Nephron (organoid): ENCODE results near the gene SPATA1.

Experiments
- H3K27ac Mint-ChIP-seq, 3 experiments: 2 replicates each; pipeline ENCODE4 v1.8.0; 2020; ENCODE audit warnings: mixed read lengths in 3 of 3, mild to moderate bottlenecking in 2 of 3, moderate library complexity in 1 of 3
- H3K27me3 Mint-ChIP-seq: 2 replicates; pipeline ENCODE4 v1.8.0; 2021; ENCODE audit warnings: low read depth, mild to moderate bottlenecking, moderate library complexity, mixed read lengths
- H3K36me3 Mint-ChIP-seq: 2 replicates; pipeline ENCODE4 v1.8.0; 2020; ENCODE audit warnings: low read depth, mixed read lengths
- H3K4me1 Mint-ChIP-seq: 2 replicates; pipeline ENCODE4 v1.8.0; 2020; ENCODE audit warnings: mixed read lengths
- H3K4me3 Mint-ChIP-seq, 3 experiments: 2 replicates each; pipeline ENCODE4 v1.8.0; 2020; ENCODE audit warnings: mild to moderate bottlenecking in 3 of 3, mixed read lengths in 3 of 3, moderate library complexity in 2 of 3
- H3K9me3 Mint-ChIP-seq: 2 replicates; pipeline ENCODE4 v1.8.0; 2020; ENCODE audit warnings: mixed read lengths
- CTCF ChIP-seq, 3 experiments: fragments of 200-600 bp; sonication (generic); IDR thresholded peaks; one replicate each; pipeline ENCODE4 v1.5.0; 2021; ENCODE audit warnings: antibody characterized with exemption in 3 of 3; ENCODE audit not compliant: unreplicated experiment in 3 of 3

The SPATA1 gene

DNA sequence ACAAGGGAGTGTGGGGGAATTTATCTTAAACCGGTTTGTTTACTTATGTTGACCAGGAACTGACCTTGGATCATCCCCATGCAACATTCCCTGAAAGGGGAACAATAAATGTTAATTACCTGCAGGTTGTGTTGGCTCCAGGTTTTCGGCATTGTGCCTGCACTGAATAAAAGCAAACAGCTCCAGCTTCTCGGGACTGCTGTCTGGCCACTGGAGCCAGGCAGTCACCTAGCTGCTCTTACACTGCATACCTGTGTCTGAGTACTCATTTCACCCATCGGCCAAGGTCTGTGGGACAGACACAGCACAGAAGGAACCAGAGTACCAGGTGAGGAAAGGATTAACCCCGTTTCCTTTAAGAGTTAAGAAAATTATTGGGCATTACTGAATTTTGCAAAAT lies 100.8 kb downstream of the SPATA1 start:
- no peaks in the 10 kb centered on the region for H3K4me1 Mint-ChIP-seq
- no peak overlapping the region for H3K27ac Mint-ChIP-seq
- peaks cover 6% of the 10 kb centered on the region for H3K27me3 Mint-ChIP-seq
- peaks cover 21% of the 10 kb centered on the region for H3K36me3 Mint-ChIP-seq
- no peak overlapping the region for H3K4me3 Mint-ChIP-seq
- no peak for TF ChIP-seq CTCF (IDR thresholded peaks at IDR 0.05; ENCODE audit: unreplicated experiment in 3 of 3)
- H3K9me3 Mint-ChIP-seq = peaks cover 54% of the 10 kb centered on the region

DNA sequence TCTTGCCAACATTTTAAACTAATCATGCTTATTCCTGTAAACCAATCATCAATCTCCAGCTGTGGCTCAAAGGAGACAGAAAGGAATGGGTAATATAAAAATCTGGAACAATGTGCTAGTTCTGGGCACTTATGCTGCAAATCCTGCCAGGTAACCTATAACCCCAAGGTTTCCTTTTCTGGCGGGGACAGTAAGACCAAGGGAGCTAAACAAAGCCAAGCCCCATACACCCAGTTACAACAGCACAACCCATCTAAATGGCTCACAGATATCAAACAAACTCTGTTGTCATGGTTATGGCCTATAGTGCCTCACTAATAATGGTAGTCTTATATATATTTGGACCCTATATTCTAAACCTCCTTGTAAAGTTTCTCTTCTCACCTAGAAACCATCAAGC lies 104.9 kb downstream of the SPATA1 start:
- Mint-ChIP-seq H3K27ac (peak overlapping the region in 1 of 3 experiments; percentile 77), H3K4me3 (no peak overlapping the region), H3K4me1 (no peaks in the 10 kb centered on the region), H3K9me3 (peaks cover 39% of the 10 kb centered on the region), H3K36me3 (peaks cover 20% of the 10 kb centered on the region), H3K27me3 (no peaks in the 10 kb centered on the region)
- TF ChIP-seq CTCF (IDR thresholded peaks at IDR 0.05; ENCODE audit: unreplicated experiment in 3 of 3) = no peak

- Mint-ChIP-seq H3K27ac (peak overlapping the region in 2 of 3 experiments; percentile 15 to 77), H3K27me3 (no peaks in the 10 kb centered on the region), H3K9me3 (peaks cover 34% of the 10 kb centered on the region), H3K4me1 (no peaks in the 10 kb centered on the region), H3K4me3 (no peak overlapping the region), H3K36me3 (peaks cover 16% of the 10 kb centered on the region)
- TF ChIP-seq CTCF (IDR thresholded peaks at IDR 0.05; ENCODE audit: unreplicated experiment in 3 of 3) = no peak
Measured at GRCh38 chr1:84611796-84612195, 105.6 kb downstream of the SPATA1 start.

GRCh38 chr1:84613026-84613425 lies 106.8 kb downstream of the SPATA1 start:
- no peak for TF ChIP-seq CTCF (IDR thresholded peaks at IDR 0.05; ENCODE audit: unreplicated experiment in 3 of 3)
- no peak overlapping the region for H3K27ac Mint-ChIP-seq
- H3K9me3 Mint-ChIP-seq = peaks cover 34% of the 10 kb centered on the region
- H3K36me3 Mint-ChIP-seq = peaks cover 16% of the 10 kb centered on the region
- H3K27me3 Mint-ChIP-seq = no peaks in the 10 kb centered on the region
- no peak overlapping the region for H3K4me3 Mint-ChIP-seq
- no peaks in the 10 kb centered on the region for H3K4me1 Mint-ChIP-seq

- H3K27me3 Mint-ChIP-seq = no peaks in the 10 kb centered on the region
- H3K36me3 Mint-ChIP-seq = peaks cover 16% of the 10 kb centered on the region
- H3K4me1 Mint-ChIP-seq = no peaks in the 10 kb centered on the region
- H3K9me3 Mint-ChIP-seq = peaks cover 34% of the 10 kb centered on the region
- no peak overlapping the region for H3K27ac Mint-ChIP-seq
- no peak for TF ChIP-seq CTCF (IDR thresholded peaks at IDR 0.05; ENCODE audit: unreplicated experiment in 3 of 3)
- H3K4me3 Mint-ChIP-seq = no peak overlapping the region
Measured at GRCh38 chr1:84613887-84614286, 107.7 kb downstream of the SPATA1 start.

- no peak for TF ChIP-seq CTCF (IDR thresholded peaks at IDR 0.05; ENCODE audit: unreplicated experiment in 3 of 3)
- H3K27me3 Mint-ChIP-seq = peaks cover 5% of the 10 kb centered on the region
- peaks cover 9% of the 10 kb centered on the region for H3K4me1 Mint-ChIP-seq
- H3K27ac Mint-ChIP-seq = no peak overlapping the region
- H3K9me3 Mint-ChIP-seq = peaks cover 32% of the 10 kb centered on the region
- H3K4me3 Mint-ChIP-seq = no peak overlapping the region
- H3K36me3 Mint-ChIP-seq = peaks cover 16% of the 10 kb centered on the region
Measured at GRCh38 chr1:84615790-84616189, 109.6 kb downstream of the SPATA1 start.
